Lower leg skin (tissue), 3 donors: Measurements from ENCODE around the gene SPEG.

ENCODE experiments used
- POLR2A ChIP-seq, 2 donors: fragments of 450-650 bp; IDR thresholded peaks; one replicate each; pipeline ENCODE4 v1.6.1; 2016 to 2017; ENCODE audit warnings: antibody characterized with exemption in 2 of 2, mild to moderate bottlenecking in 1 of 2, moderate library complexity in 1 of 2
- TF ChIP-seq, protein P1 (sequence below), 3 donors: fragments of 450-650 bp; IDR thresholded peaks; one replicate each; pipeline ENCODE4 v1.5.1; 2016; ENCODE audit warnings: antibody characterized with exemption in 3 of 3, mild to moderate bottlenecking in 3 of 3, moderate library complexity in 2 of 3

DNA sequence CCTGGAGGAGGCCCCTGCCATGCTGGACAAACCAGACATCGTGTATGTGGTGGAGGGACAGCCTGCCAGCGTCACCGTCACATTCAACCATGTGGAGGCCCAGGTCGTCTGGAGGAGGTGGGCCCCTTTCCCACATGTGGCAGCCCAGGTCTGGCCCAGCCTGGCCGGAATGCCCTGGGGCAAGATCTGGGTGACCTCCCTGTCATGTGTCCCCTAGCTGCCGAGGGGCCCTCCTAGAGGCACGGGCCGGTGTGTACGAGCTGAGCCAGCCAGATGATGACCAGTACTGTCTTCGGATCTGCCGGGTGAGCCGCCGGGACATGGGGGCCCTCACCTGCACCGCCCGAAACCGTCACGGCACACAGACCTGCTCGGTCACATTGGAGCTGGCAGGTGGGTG is 38.9 kb downstream of the SPEG start:
- TF ChIP-seq, protein P1, sequence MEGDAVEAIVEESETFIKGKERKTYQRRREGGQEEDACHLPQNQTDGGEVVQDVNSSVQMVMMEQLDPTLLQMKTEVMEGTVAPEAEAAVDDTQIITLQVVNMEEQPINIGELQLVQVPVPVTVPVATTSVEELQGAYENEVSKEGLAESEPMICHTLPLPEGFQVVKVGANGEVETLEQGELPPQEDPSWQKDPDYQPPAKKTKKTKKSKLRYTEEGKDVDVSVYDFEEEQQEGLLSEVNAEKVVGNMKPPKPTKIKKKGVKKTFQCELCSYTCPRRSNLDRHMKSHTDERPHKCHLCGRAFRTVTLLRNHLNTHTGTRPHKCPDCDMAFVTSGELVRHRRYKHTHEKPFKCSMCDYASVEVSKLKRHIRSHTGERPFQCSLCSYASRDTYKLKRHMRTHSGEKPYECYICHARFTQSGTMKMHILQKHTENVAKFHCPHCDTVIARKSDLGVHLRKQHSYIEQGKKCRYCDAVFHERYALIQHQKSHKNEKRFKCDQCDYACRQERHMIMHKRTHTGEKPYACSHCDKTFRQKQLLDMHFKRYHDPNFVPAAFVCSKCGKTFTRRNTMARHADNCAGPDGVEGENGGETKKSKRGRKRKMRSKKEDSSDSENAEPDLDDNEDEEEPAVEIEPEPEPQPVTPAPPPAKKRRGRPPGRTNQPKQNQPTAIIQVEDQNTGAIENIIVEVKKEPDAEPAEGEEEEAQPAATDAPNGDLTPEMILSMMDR (IDR thresholded peaks at IDR 0.05) = no peak
- TF ChIP-seq POLR2A (IDR thresholded peaks at IDR 0.05) = no peak
